Mammary epithelial cell (primary cell): ENCODE data around the gene MEF2C.

ENCODE experiments used
- CTCF ChIP-seq, 2 donors: IDR thresholded peaks in 1 of 2; conservative IDR thresholded peaks in 1 of 2; 2 replicates each; pipeline ENCODE4 v1.5.1; 2011 to 2012; ENCODE audit warnings: inconsistent platforms in 2 of 2, low read length in 2 of 2, mild to moderate bottlenecking in 2 of 2, control low read depth in 1 of 2, low read depth in 1 of 2; ENCODE audit not compliant: insufficient read depth in 1 of 2; ENCODE audit errors: extremely low read depth in 1 of 2
- EZH2 ChIP-seq: IDR thresholded peaks from 2 replicates; pipeline ENCODE4 v1.6.1; 2012; ENCODE audit warnings: low read length, inconsistent platforms, borderline replicate concordance

- TF ChIP-seq CTCF (conservative IDR thresholded peaks at IDR 0.05 in 1 of 2, IDR thresholded peaks at IDR 0.05 in 1 of 2; ENCODE audit: extremely low read depth in 1 of 2, insufficient read depth in 1 of 2, low read depth in 1 of 2, low read length in 2 of 2): no peak
- TF ChIP-seq EZH2: no peak
These were observed 124.8 kb downstream of the MEF2C start for GRCh38 chr5:88758184-88758583.
